Left forelimb (tissue), 1 donor: Measurements from ENCODE around the gene DNAH7.
"Not testable (repeated sequence)": the region's sequence is repeated elsewhere in the genome, so short reads cannot be mapped to it uniquely, and the experiment has no call there.

ENCODE experiments used
- DNase-seq: peaks from one replicate; pipeline ENCODE4 v3.0.0-alpha.2; 2018; ENCODE audit warnings: low spot score

Gene DNAH7

GRCh38 chr2:196068271-196069209, at the start of gene DNAH7:
Gene DNAH7, minus strand, starts transcription at chr2:196068837. Its CDS starts 126 bp downstream, at chr2:196068711.
- peak; percentile 90 for DNase-seq

GRCh38 chr2:196117214-196117705, 48.6 kb upstream of the DNAH7 start:
- DNase-seq = no peak

GRCh38 chr2:196113061-196113974, 44.7 kb upstream of the DNAH7 start:
- no peak for DNase-seq

GRCh38 chr2:196112418-196113034, 43.9 kb upstream of the DNAH7 start:
- no peak for DNase-seq

- no peak for DNase-seq
Observed at GRCh38 chr2:196108604-196109003, 40.0 kb upstream of the DNAH7 start.

- no peak for DNase-seq
Observed at GRCh38 chr2:196105951-196106350, 37.3 kb upstream of the DNAH7 start.

- no peak for DNase-seq
Observed at GRCh38 chr2:196104066-196104465, 35.4 kb upstream of the DNAH7 start.

- no peak for DNase-seq
Observed at GRCh38 chr2:196103626-196104025, 35.0 kb upstream of the DNAH7 start.

GRCh38 chr2:196101325-196101991, 32.8 kb upstream of the DNAH7 start:
- DNase-seq = no peak

- DNase-seq = no peak
Observed at GRCh38 chr2:196099916-196100315, 31.3 kb upstream of the DNAH7 start.

- no peak for DNase-seq
Observed at GRCh38 chr2:196097864-196098660, 29.4 kb upstream of the DNAH7 start.

- no peak for DNase-seq
Observed at GRCh38 chr2:196096982-196097745, 28.5 kb upstream of the DNAH7 start.

GRCh38 chr2:196096264-196096663, 27.6 kb upstream of the DNAH7 start:
- DNase-seq = no peak

GRCh38 chr2:196089448-196089847, 20.8 kb upstream of the DNAH7 start:
- DNase-seq = not testable (repeated sequence)

GRCh38 chr2:196088203-196088602, 19.6 kb upstream of the DNAH7 start:
- no peak for DNase-seq

GRCh38 chr2:196086517-196087368, 18.1 kb upstream of the DNAH7 start:
- DNase-seq = no peak

- no peak for DNase-seq
Observed at GRCh38 chr2:196083601-196084000, 15.0 kb upstream of the DNAH7 start.

- DNase-seq = no peak
Observed at GRCh38 chr2:196080526-196080925, 11.9 kb upstream of the DNAH7 start.

- DNase-seq = no peak
Observed at GRCh38 chr2:196079052-196079451, 10.4 kb upstream of the DNAH7 start.
